ENCODE results near the gene DIO3.

DIO3 gene

GRCh38 chr14:101540481-101541462 lies 20.5 kb upstream of the DIO3 start:
- H3K4me3 ChIP-seq (ENCODE audit: control insufficient read depth, low read depth, low read length) = no peak overlapping the region
- TF ChIP-seq CTCF (IDR thresholded peaks at IDR 0.05; ENCODE audit: control insufficient read depth, insufficient read depth, low read depth, low read length, missing control alignments) = no peak
- DNase-seq (ENCODE audit: low read depth) = no peak

GRCh38 chr14:101542391-101542790 lies 18.9 kb upstream of the DIO3 start:
- DNase-seq (ENCODE audit: low read depth) = no peak
- TF ChIP-seq CTCF (IDR thresholded peaks at IDR 0.05; ENCODE audit: control insufficient read depth, insufficient read depth, low read depth, low read length, missing control alignments) = no peak
- no peak overlapping the region for H3K4me3 ChIP-seq (ENCODE audit: control insufficient read depth, low read depth, low read length)

- no peak for DNase-seq (ENCODE audit: low read depth)
- no peak for TF ChIP-seq CTCF (IDR thresholded peaks at IDR 0.05; ENCODE audit: control insufficient read depth, insufficient read depth, low read depth, low read length, missing control alignments)
- H3K4me3 ChIP-seq (ENCODE audit: control insufficient read depth, low read depth, low read length) = no peak overlapping the region
These were observed 17.5 kb upstream of the DIO3 start for GRCh38 chr14:101543814-101544213.

GRCh38 chr14:101544550-101544949 lies 16.7 kb upstream of the DIO3 start:
- no peak overlapping the region for H3K4me3 ChIP-seq (ENCODE audit: control insufficient read depth, low read depth, low read length)
- no peak for TF ChIP-seq CTCF (IDR thresholded peaks at IDR 0.05; ENCODE audit: control insufficient read depth, insufficient read depth, low read depth, low read length, missing control alignments)
- no peak for DNase-seq (ENCODE audit: low read depth)

- DNase-seq (ENCODE audit: low read depth) = no peak
- no peak overlapping the region for H3K4me3 ChIP-seq (ENCODE audit: control insufficient read depth, low read depth, low read length)
- no peak for TF ChIP-seq CTCF (IDR thresholded peaks at IDR 0.05; ENCODE audit: control insufficient read depth, insufficient read depth, low read depth, low read length, missing control alignments)
These were observed 14.6 kb upstream of the DIO3 start for GRCh38 chr14:101546706-101547105.

GRCh38 chr14:101547107-101547738 lies 14.1 kb upstream of the DIO3 start:
- no peak for TF ChIP-seq CTCF (IDR thresholded peaks at IDR 0.05; ENCODE audit: control insufficient read depth, insufficient read depth, low read depth, low read length, missing control alignments)
- no peak for DNase-seq (ENCODE audit: low read depth)
- H3K4me3 ChIP-seq (ENCODE audit: control insufficient read depth, low read depth, low read length) = no peak overlapping the region
